Measurements from ENCODE around the gene SMIM35. TPM values are rescaled to one million over a fixed set of nuclear protein-coding genes. Genes with fewer than 3 reads are reported as not detected.
"Not testable (repeated sequence)": the region's sequence is repeated elsewhere in the genome, so short reads cannot be mapped to it uniquely, and the experiment has no call there.

SMIM35 gene
- total RNA-seq, 1 experiment from 2014 or later = not detected

- no peak for DNase-seq (ENCODE audit: low read depth)
Observed at GRCh38 chr11:117985953-117986887, 100.5 kb downstream of the SMIM35 start, which contains the start of gene IL10RA. Gene IL10RA, plus strand, starts transcription at chr11:117986394. Its CDS starts 74 bp downstream, at chr11:117986468.

GRCh38 chr11:117984476-117984875 is 102.3 kb downstream of the SMIM35 start:
- no peak for DNase-seq (ENCODE audit: low read depth)

GRCh38 chr11:117983163-117983475 is 103.6 kb downstream of the SMIM35 start:
- no peak for DNase-seq (ENCODE audit: low read depth)

DNA sequence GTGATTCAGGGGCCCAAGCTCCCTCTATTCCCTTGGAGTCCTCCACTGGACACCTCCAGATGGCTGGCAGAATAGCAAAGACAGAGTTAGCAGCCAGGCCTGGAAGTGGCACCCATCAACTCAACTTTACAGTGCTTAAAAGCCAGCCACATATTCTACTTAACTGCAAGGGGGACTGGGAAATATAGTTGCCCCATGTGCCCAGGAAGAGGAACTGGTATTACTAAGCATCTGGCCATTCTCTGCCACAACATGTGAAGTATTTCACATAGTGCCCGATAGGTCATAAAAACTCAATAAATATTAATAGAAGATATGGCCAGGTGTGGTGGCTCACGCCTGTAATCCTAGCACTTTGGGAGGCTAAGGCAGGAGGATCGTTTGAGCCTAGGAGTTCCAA is 106.0 kb downstream of the SMIM35 start:
- no peak for DNase-seq (ENCODE audit: low read depth)

- no peak for DNase-seq (ENCODE audit: low read depth)
Observed at GRCh38 chr11:117980280-117980679, 106.5 kb downstream of the SMIM35 start.

DNA sequence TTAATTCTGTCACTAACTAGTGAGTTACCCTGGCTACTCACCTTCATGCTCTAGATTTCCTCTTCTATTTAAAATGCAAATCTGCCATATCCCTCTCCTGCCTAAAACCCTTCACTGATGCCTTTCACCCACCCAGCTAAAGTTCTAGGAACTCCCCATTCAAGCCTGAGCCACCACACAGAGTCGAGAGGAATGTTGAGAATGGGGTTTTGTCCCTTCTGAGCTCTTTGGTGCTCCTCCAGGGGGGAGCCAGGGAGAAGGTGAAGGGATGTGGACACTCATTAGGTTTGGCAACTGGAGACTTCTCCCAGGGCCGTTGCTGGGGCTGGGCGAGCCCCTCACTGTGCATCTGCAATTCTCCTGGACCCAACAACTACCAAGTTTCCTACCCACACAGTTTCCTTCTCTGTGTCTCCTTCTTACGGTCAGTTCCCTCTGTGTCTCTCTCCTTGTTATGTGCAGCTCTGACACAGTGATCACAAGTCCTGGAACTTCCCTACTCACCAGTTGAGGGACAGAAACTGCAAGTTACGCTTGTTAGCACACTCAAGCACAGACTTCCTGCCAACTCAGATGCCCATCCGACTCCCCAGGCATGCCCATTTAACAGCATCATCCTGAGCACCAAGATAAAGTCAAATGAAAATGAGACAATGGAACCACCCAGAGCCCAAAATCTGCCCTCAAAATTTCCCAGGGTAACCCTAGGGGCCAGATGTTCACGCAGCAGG is 107.1 kb downstream of the SMIM35 start:
- no peak for DNase-seq (ENCODE audit: low read depth)

DNA sequence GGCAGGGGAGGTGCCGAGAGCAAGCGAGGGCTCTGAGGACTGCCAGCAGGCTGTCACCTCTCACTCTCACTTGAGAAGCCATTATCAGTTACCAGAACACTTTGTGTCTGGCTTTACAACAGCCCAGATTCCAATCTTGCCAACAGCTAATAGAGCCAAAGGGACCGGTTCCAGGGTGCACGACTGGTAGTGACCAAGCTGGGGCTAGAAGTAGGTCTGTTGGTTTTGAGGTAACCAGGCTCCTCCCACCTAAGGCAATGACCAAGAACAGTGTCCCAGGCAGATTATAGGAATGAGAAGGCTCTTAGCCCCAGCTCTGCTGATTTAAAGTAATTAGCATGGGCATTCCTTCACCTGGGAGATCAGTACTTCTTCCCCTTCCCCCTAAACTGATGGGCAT is 107.8 kb downstream of the SMIM35 start:
- DNase-seq (ENCODE audit: low read depth) = no peak

DNA sequence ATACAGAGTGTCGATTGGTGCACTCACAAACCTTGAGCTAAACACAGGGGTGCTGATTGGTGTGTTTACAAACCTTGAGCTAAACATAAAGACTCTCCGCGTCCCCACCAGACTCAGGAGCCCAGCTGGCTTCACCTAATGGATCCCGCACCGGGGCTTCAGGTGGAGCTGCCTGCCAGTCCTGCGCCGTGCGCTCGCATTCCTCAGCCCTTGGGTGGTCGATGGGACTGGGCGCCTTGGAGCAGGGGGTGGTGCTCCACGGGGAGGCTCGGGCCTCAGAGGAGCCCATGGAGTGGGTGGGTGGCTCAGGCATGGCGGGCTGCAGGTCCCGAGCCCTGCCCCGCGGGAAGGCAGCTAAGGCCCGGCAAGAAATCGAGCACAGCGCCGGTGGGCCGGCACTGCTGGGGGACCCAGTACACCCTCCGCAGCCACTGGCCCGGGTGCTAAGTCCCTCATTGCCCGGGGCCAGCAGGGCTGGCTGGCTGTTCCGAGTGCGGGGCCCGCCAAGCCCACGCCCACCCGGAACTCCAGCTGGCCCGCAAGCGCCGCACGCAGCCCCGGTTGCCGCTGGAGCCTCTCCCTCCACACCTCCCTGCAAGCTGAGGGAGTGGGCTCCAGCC is 108.4 kb downstream of the SMIM35 start:
- not testable (repeated sequence) for DNase-seq (ENCODE audit: low read depth)

DNA sequence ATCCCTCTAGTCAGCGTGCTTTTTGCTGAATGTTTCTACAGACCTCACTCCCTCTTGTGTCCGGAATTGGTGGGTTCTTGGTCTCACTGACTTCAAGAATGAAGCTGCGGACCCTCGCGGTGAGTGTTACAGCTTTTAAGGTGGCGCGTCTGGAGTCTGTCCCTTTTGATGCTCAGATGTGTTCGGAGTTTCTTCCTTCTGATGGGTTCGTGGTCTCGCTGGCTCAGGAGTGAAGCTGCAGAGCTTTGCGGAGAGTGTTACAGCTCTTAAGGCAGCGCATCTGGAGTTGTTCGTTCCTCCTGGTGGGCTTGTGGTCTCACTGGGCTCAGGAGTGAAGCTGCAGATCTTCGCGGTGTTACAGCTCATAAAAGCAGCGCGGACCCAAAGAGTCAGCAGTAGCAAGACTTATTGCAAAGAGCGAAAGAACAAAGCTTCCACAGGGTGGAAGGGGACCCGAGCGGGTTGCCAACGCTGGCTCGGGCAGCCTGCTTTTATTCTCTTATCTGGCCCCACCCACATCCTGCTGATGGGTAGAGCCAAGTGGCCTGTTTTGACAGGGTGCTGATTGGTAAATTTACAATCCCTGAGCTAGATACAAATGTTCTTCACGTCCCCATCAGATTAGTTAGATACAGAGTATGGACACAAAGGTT is 109.0 kb downstream of the SMIM35 start:
- not testable (repeated sequence) for DNase-seq (ENCODE audit: low read depth)

DNA sequence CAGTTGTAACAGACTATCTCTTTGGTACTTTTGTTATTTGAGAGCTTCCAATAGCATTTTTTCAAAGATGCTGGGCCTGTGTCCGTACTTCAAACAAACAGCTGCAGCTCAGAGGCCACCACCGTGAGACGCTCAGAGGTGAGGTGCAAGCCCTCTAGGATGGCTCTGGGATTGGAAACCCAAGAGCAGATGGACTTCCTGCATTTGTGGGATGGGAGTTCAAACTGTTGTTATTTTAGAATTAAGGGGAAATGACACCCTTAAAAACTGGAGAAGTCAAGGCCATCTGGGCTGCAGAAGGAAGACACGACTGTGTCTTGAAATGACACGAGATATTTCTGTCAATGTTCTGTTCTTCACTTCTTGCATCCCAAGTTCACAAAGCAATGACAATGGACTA is 109.7 kb downstream of the SMIM35 start:
- no peak for DNase-seq (ENCODE audit: low read depth)

DNA sequence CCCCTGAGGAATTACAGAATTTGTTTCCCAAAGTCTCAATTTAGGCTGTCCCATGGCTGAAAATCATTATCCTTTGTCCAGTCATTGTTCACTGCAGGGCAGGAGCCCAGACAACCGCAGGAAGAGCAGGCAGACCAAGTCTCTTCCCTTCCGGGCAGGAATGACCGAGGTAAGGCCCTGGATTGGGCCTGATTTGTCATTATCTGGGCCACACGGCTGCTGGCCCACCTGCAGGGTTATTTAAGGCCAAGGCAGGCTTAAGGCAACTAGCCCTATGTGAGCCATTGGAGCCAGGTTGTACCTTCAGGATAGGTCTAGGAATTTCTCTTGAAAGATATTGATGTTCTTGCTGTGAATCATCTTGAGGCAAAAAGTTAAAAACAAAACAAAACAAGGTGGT is 110.3 kb downstream of the SMIM35 start:
- DNase-seq (ENCODE audit: low read depth) = no peak

- DNase-seq (ENCODE audit: low read depth) = no peak
Observed at GRCh38 chr11:117973503-117973860, 113.3 kb downstream of the SMIM35 start.

- no peak for DNase-seq (ENCODE audit: low read depth)
Observed at GRCh38 chr11:117972629-117973502, 113.9 kb downstream of the SMIM35 start.

GRCh38 chr11:117972044-117972443 is 114.7 kb downstream of the SMIM35 start:
- DNase-seq (ENCODE audit: low read depth) = no peak

DNA sequence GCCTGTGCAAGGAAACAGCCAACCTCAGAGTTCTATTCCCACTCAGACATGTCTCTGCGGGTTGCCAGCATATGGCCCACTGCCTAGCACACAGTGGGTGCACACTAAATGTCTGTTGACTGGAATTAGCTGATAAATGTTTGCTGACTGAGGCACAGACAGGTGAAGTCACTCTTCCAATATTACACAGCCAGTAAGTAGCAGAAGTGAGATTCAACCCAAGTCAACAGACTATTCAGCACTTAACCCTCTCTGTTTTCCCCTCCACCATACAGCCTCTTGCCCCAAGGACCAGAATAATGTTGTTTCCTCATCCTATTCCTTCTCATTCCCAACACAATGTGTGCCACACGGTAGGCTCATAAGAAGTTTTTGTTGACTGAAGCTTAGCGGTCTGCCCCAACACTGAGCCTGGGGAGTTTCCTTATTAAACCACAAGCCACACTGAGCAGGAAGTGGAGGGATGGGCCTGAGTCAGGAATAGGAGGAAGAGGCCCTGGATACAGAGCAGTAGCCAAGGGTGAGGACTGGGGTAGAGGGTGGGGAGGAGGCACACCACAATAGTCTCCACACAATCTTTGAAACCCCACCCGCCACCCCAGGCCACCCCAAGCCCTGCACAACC is 116.3 kb downstream of the SMIM35 start:
- no peak for DNase-seq (ENCODE audit: low read depth)

GRCh38 chr11:117969160-117969991 is 117.4 kb downstream of the SMIM35 start:
- DNase-seq (ENCODE audit: low read depth) = no peak

- DNase-seq (ENCODE audit: low read depth) = no peak
Observed at GRCh38 chr11:117966908-117967307, 119.9 kb downstream of the SMIM35 start.

GRCh38 chr11:117962826-117963225 is 123.9 kb downstream of the SMIM35 start:
- DNase-seq (ENCODE audit: low read depth) = no peak

- DNase-seq (ENCODE audit: low read depth) = no peak
Observed at GRCh38 chr11:117961896-117962295, 124.9 kb downstream of the SMIM35 start.
